HG03175 (cell line): Measurements from ENCODE around the gene LPO.

Experiments
- ATAC-seq: cut with Tn5 transposase; IDR thresholded peaks from one replicate; pipeline ENCODE4 v1.9.1; 2021; ENCODE audit warnings: mild to moderate bottlenecking, moderate library complexity; ENCODE audit not compliant: unreplicated experiment

Gene LPO

GRCh38 chr17:58302171-58302918 lies 64.0 kb downstream of the LPO start:
- ATAC-seq: no peak

- ATAC-seq: no peak
Measured at GRCh38 chr17:58302919-58303585, 64.7 kb downstream of the LPO start.

DNA sequence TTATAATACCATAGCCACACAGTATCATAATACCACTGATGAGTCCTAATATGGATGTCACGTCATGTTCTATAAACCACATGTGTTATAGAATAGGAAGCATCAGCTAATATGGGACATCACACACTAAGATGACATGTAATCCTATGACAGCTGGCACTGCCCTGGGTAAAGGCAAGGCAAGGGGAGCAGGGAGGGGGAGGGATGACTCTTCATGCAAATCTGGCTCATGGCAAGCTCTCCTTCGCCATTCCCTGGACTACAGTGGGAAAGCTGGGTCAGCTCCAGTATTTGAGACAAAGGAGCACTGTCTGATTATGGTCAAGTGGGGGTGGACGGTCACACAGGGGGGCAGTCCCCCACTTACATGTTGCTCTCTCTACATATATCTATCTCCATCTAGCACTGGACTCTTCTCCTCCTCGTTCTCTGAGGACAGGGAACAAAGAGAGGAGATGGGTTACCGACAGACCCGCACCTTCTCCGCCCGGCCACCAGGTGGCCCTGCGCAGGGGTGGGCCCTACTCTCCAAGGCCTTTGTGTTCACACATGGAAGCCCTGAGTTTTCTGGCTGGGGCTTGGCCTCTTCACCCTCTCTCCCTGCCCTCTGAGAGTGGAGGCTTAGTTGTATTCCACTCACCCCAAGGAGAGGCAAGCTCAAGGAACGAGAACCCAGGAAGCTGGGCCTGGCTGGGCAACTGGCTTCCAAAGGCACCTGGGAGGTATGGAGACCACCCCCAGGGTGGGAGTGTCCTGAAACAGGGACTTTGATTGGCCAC lies 65.8 kb downstream of the LPO start:
- no peak for ATAC-seq

- ATAC-seq: no peak
Measured at GRCh38 chr17:58304750-58305486, 66.5 kb downstream of the LPO start.

- no peak for ATAC-seq
Measured at GRCh38 chr17:58305626-58306025, 67.2 kb downstream of the LPO start.

DNA sequence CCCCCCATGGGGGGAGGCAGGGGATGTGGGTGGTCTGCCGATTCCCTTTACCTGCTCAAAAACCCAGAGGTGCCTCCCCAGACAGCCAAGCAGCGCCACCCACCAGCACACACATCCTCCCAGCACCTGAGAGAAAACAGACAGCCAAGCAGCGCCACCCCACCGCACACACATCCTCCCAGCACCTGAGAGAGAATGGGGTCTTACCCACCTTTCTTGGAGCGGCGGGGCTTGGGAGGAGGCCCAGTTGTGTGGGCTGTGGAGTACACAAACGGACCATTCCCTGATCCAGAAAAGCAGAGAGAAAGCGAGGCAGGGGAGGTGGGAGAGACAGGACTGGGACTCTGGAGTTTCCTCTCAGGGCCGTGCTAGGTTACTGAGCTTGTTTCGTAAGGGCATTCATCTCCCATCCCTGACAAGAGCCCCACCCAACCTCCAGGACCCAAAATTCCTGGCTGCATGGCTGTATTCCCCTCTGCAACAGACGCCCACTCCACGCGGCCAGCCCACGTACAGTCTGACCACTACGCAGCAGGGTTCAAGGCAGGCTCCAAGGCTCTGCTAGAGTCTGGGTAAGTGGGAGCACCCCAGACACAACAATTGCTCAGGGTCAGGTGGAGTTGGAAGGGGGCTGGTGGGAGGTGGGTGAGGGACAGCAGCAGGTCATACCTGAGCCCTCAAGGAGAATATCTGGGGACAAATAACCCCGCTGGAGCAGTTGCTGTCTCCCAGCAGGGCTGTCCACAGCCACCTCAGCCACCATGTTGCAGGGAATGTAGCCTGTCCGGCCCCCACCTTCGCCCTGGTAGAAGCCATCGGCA lies 68.0 kb downstream of the LPO start:
- ATAC-seq: no peak

- no peak for ATAC-seq
Measured at GRCh38 chr17:58307468-58308172, 69.2 kb downstream of the LPO start.

DNA sequence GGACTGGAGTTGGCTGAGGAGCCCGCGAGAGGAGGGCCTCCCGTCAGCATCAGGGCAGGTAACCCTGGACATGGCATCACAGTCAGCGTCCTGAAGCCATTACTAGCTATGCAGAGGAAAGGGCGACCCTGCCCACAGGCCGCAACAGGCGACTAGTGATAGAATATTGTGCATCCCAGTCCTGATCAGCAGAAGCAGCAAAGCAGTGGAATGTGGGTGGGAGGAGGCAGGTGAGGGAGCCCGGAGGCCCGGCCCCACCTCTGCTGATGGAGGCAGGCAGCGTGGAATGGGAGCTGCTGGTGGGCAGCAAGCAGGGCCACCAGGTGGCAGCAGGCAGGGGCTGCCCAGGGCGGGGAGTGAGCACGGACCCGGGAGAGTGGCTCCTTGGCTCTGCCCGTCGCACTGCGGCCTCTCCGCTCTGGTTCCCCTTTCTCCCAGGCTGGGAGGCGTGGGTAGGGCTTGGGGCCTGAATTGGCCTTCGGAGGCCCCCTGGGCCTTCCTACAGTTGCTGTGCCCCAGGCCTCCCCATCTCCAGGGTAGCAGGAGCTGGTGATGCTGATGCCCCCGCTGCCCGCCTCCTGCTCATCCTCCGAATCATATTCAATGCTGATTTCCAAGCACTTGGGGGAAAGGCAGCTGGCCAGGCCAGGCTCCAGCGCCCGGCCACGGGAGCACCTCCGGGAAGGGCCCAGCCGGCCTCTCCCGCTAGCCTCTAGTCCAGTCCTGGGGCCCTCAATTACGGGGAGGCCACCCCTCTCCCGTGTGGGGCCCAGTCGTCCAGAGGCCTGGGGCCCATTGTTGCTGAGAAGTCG lies 70.0 kb downstream of the LPO start:
- no peak for ATAC-seq

- no peak for ATAC-seq
Measured at GRCh38 chr17:58308985-58309917, 70.9 kb downstream of the LPO start.

GRCh38 chr17:58309918-58310259 lies 71.5 kb downstream of the LPO start:
- no peak for ATAC-seq

GRCh38 chr17:58310511-58311428 lies 72.4 kb downstream of the LPO start:
- no peak for ATAC-seq

DNA sequence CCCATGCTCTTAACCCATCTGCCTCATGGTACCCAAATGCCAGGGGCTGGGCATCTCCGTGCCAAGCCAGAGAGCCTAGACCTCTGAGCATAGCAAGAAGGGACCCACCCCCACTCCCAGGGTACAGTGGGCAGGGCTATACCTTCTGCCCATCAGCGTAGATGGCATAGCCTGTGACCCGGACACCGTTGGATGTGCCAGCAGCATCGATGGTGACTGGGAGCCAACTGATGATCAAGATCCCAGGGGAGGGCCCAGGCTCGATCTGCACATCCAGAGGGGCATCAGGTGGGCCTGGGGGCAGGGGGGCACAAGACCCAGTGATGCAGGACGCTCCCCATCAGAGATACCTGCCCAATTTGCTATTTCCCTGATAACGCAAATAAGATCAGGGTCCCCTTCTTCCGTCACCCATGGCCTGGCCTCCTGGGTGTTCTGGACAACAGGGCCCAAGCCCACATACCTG lies 73.1 kb downstream of the LPO start:
- ATAC-seq: no peak

- no peak for ATAC-seq
Measured at GRCh38 chr17:58312021-58312630, 73.7 kb downstream of the LPO start.

GRCh38 chr17:58312829-58313228 lies 74.4 kb downstream of the LPO start:
- ATAC-seq: no peak

DNA sequence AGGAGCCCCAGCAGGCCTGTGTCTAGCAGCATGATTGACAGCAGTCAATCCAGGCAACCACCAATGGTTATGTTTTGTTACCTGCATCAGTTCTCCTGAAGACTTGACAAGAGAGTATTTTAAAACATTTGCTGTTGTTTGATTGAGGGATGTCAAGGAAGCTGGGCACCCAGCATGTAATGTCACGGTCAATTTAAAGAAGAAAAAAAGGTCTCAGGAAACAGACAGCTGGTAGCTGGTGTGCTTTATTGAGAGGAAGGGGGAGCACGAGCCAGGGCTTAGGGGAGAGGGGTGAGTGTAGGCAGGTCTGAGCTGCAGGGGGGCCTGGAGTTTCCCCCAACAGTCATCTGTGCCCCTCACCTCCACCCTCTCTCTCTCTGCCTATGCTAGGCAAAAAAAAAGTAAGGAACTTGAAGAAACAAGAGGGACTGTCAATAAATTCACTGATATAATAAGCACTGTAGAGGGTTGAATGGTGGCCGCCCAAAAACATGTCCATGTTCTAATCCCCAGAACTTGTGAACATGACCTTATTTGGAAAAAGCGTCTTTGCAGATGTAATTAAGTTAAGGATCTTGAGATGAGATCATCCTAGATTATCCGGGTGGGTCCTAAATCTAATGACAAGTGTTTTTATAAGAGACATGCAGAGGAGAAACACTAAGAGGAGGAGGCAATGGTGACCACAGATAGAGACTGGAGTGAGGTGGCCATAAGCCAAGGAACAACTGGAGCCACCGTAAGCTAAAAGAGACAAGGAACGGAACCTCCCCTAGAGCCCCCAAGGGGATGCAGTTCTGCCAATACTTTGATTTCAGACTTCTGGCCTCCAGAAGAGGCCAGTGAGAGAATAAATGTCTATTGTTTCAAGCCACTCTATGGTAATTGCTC lies 75.7 kb downstream of the LPO start:
- ATAC-seq: no peak
